ENCODE measurements around the gene OR13C4.

OR13C4 gene

GRCh38 chr9:104527109-104527508, at the start of gene OR13C4:
Gene OR13C4, minus strand, starts transcription at chr9:104527209. Its CDS starts 0 bp downstream, at chr9:104527209.
- TF ChIP-seq CTCF (IDR thresholded peaks at IDR 0.05; ENCODE audit: low read depth, low read length) = no peak
- no peak within 1 kb of the TSS for H3K4me3 ChIP-seq (ENCODE audit: low read depth, low read length)

- no peak for TF ChIP-seq CTCF (IDR thresholded peaks at IDR 0.05; ENCODE audit: low read depth, low read length)
- no peak overlapping the region for H3K4me3 ChIP-seq (ENCODE audit: low read depth, low read length)
Observed at GRCh38 chr9:104575456-104575855, 48.4 kb upstream of the OR13C4 start.

GRCh38 chr9:104572612-104573011, 45.6 kb upstream of the OR13C4 start:
- no peak for TF ChIP-seq CTCF (IDR thresholded peaks at IDR 0.05; ENCODE audit: low read depth, low read length)
- H3K4me3 ChIP-seq (ENCODE audit: low read depth, low read length) = no peak overlapping the region

- TF ChIP-seq CTCF (IDR thresholded peaks at IDR 0.05; ENCODE audit: low read depth, low read length) = no peak
- no peak within 1 kb of the TSS for H3K4me3 ChIP-seq (ENCODE audit: low read depth, low read length)
Observed at GRCh38 chr9:104568868-104569267, 41.9 kb upstream of the OR13C4 start, which contains the start of gene OR13C8. Gene OR13C8, plus strand, starts transcription at chr9:104569168. Its CDS starts 0 bp downstream, at chr9:104569168.

- H3K4me3 ChIP-seq (ENCODE audit: low read depth, low read length) = no peak overlapping the region
- TF ChIP-seq CTCF (IDR thresholded peaks at IDR 0.05; ENCODE audit: low read depth, low read length) = no peak
Observed at GRCh38 chr9:104564358-104564757, 37.3 kb upstream of the OR13C4 start.

GRCh38 chr9:104556830-104557634, 30.0 kb upstream of the OR13C4 start:
- no peak for TF ChIP-seq CTCF (IDR thresholded peaks at IDR 0.05; ENCODE audit: low read depth, low read length)
- H3K4me3 ChIP-seq (ENCODE audit: low read depth, low read length) = no peak overlapping the region

- H3K4me3 ChIP-seq (ENCODE audit: low read depth, low read length) = no peak overlapping the region
- no peak for TF ChIP-seq CTCF (IDR thresholded peaks at IDR 0.05; ENCODE audit: low read depth, low read length)
Observed at GRCh38 chr9:104555521-104555920, 28.5 kb upstream of the OR13C4 start.
